ENCODE measurements around the gene RILP. TPM values are rescaled to one million over a fixed set of nuclear protein-coding genes. Genes with fewer than 3 reads are reported as not detected.

RILP gene
- total and polyA plus RNA-seq, 4 donors: 7.0 to 19.4 (median 14.2) TPM

DNA sequence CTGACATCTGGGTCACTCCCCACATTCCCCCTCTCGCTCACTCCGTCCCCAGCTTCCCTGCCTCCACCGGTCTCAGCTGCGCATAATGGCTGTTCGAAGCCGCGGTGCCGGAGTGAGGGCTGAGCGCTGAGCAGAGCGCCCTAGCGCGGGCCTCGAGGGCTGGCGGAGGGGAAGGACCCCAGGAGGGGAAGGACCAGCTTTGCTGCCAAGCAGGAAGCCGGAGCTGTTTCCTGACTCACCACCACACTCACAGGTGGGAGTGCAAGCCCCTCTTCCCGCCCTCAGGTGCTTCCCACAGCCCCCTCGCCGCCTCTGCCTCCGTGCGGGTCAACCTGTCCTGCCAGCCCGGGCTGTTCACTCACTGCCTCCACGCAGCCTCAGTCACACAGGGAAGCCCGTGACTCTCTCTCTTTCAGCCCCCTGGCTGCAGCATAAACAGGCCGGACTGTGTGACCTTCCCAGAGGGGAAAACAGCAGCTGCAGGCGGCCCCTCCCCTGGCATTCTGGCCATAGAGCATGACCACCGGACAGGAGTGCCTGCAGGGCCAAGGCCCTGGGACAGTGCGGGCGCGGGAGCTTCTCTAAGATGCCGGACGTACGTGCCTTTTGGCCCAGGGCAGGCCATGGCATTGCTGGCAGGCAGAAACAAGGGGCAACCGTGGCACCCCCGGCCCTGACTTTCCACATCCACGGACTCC, 44.7 kb downstream of the RILP start:
- no peak for ATAC-seq (ENCODE audit: low FRiP score)
- no peaks in the 10 kb centered on the region for H3K4me1 ChIP-seq (ENCODE audit: control insufficient read depth in 1 of 2, insufficient read depth in 2 of 2, low read length in 2 of 2)
- WGBS, 2 donors: 81% methylated on average over 35 of the region's 35 CpGs
- H3K27me3 ChIP-seq (ENCODE audit: control insufficient read depth in 1 of 2, insufficient read depth in 2 of 2, low read length in 1 of 2): no peaks in the 10 kb centered on the region
- no peaks in the 10 kb centered on the region for H3K36me3 ChIP-seq (ENCODE audit: control insufficient read depth in 1 of 2, insufficient read depth in 2 of 2, low read length in 1 of 2)
- intact Hi-C loops (cut with DNase I): no loop called here
- no peaks in the 10 kb centered on the region for H3K9me3 ChIP-seq (ENCODE audit: control insufficient read depth, low read length)
- no peak for DNase-seq
- no peak overlapping the region for H3K4me3 ChIP-seq (ENCODE audit: low read length in 2 of 2)
- H3K27ac ChIP-seq (ENCODE audit: low read depth in 1 of 2, low read length in 2 of 2): no peak overlapping the region

DNA sequence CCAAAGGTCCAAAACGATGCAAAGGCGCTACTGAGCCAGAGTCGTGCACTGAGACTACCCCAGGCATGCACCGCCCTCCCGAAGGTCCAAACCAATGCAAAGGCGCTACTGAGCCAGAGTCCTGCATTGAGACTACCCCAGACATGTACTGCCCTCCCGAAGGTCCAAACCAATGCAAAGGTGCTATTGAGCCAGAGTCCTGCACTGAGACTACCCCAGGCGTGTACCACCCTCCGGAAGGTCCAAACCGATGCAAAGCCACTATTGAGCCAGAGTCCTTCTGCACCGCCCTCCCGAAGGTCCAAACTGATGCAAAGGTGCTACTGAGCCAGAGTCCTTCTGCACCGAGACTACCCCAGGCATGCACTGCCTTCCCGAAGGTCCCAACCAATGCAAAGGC, 48.1 kb downstream of the RILP start:
- no peaks in the 10 kb centered on the region for H3K4me1 ChIP-seq (ENCODE audit: control insufficient read depth in 1 of 2, insufficient read depth in 2 of 2, low read length in 2 of 2)
- H3K9me3 ChIP-seq (ENCODE audit: control insufficient read depth, low read length): no peaks in the 10 kb centered on the region
- DNase-seq (no peak), ATAC-seq (ENCODE audit: low FRiP score) (no peak)
- H3K27ac ChIP-seq (ENCODE audit: low read depth in 1 of 2, low read length in 2 of 2): no peak overlapping the region
- intact Hi-C loops (cut with DNase I): no loop called here
- H3K36me3 ChIP-seq (ENCODE audit: control insufficient read depth in 1 of 2, insufficient read depth in 2 of 2, low read length in 1 of 2): no peaks in the 10 kb centered on the region
- WGBS, 2 donors: 98% methylated on average over 14 of the region's 14 CpGs
- no peaks in the 10 kb centered on the region for H3K27me3 ChIP-seq (ENCODE audit: control insufficient read depth in 1 of 2, insufficient read depth in 2 of 2, low read length in 1 of 2)
- H3K4me3 ChIP-seq (ENCODE audit: low read length in 2 of 2): no peak overlapping the region

DNA sequence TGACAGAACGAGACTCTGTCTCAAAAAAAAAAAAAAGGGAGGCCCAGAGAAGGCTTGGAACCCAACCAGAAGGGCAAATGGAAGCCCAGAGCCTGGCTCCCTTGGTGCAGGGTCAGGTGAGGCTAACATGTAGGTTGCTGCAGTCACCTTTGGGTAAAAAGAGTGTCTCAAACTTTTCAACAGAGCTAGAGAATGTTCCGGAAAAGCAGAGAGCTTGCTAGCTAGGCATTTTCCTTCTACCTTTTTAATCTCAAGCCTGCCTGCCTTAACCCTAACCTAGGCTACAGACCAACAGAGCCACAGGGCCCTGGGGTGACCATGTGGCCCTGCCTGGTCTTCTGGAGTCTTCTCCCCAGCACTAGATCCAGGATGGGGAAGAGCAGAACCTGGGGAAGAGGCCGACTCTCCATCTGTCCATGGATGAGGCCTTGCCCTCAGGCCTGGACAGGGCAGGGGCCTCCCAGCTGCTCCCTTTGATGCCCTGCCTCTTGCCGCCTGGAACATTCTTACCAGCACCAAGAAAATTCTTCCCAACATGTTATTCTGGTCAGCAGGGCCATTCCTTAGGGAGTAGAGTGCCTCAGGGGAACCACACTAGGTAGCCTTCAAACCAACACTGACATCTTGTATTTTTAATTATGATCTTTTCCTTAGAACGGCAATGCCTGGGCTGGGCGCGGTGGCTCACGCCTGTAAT, 51.1 kb downstream of the RILP start:
- H3K9me3 ChIP-seq (ENCODE audit: control insufficient read depth, low read length): no peaks in the 10 kb centered on the region
- 87 to 88% methylated on average over 8 of the region's 8 CpGs for WGBS, 2 donors
- H3K4me1 ChIP-seq (ENCODE audit: control insufficient read depth in 1 of 2, insufficient read depth in 2 of 2, low read length in 2 of 2): no peaks in the 10 kb centered on the region
- no peak overlapping the region for H3K4me3 ChIP-seq (ENCODE audit: low read length in 2 of 2)
- DNase-seq (no peak), ATAC-seq (ENCODE audit: low FRiP score) (no peak)
- H3K36me3 ChIP-seq (ENCODE audit: control insufficient read depth in 1 of 2, insufficient read depth in 2 of 2, low read length in 1 of 2): no peaks in the 10 kb centered on the region
- no peak overlapping the region for H3K27ac ChIP-seq (ENCODE audit: low read depth in 1 of 2, low read length in 2 of 2)
- H3K27me3 ChIP-seq (ENCODE audit: control insufficient read depth in 1 of 2, insufficient read depth in 2 of 2, low read length in 1 of 2): no peaks in the 10 kb centered on the region
- intact Hi-C loops (cut with DNase I): no loop called here

DNA sequence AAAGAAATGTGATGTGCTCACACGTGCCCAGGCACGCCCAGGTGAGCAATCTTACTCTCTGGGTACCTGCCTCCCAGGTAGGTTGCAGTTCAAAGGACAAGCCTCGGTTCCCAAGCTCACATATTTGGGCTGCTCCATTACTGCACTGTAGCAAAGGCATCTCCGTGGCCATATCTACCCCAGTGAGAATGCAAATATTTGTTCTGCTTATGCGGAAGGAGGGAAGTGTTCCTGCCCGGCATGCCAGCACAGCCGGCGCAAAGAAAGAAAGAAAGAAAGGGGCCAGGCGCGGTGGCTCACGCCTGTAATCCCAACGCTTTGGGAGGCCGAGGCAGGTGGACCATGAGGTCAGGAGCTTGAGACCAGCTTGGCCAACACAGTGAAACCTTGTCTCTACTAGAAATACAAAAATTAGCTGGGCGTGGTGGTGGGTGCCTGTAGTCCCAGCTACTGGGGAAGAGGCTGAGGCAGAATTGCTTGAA, 51.8 kb downstream of the RILP start:
- no peak for ATAC-seq (ENCODE audit: low FRiP score)
- Histone ChIP-seq H3K36me3 (ENCODE audit: control insufficient read depth in 1 of 2, insufficient read depth in 2 of 2, low read length in 1 of 2) (no peaks in the 10 kb centered on the region), H3K4me3 (ENCODE audit: low read length in 2 of 2) (no peak overlapping the region), H3K4me1 (ENCODE audit: control insufficient read depth in 1 of 2, insufficient read depth in 2 of 2, low read length in 2 of 2) (no peaks in the 10 kb centered on the region), H3K27me3 (ENCODE audit: control insufficient read depth in 1 of 2, insufficient read depth in 2 of 2, low read length in 1 of 2) (no peaks in the 10 kb centered on the region), H3K27ac (ENCODE audit: low read depth in 1 of 2, low read length in 2 of 2) (no peak overlapping the region), H3K9me3 (ENCODE audit: control insufficient read depth, low read length) (no peaks in the 10 kb centered on the region)
- no peak for DNase-seq
- intact Hi-C loops (cut with DNase I): no loop called here
- 89 to 90% methylated on average over 14 of the region's 14 CpGs for WGBS, 2 donors

Other genes starting within 250 kb of the RILP start
- gene YWHAE, start 249.6 kb downstream of the RILP start, total RNA-seq: 100 to 1,000 TPM; 277 to 285 TPM
- 100 to 1,000 TPM; 174 to 220 TPM for gene YWHAE, start 249.6 kb downstream of the RILP start, polyA plus RNA-seq
- 10 to 100 TPM; 55.3 to 63.8 TPM for gene CRK, start 193.6 kb downstream of the RILP start, total RNA-seq
- gene CRK, start 193.6 kb downstream of the RILP start, polyA plus RNA-seq: 10 to 100 TPM; 33.5 to 40.9 TPM
- 100 to 1,000 TPM; 273 to 354 TPM for gene MYO1C, start 157.2 kb downstream of the RILP start, total RNA-seq
- 100 to 1,000 TPM in 1 of 2 donors, 10 to 100 TPM in 1; 62.6 to 130 TPM for gene MYO1C, start 157.2 kb downstream of the RILP start, polyA plus RNA-seq
- gene INPP5K, start 133.3 kb downstream of the RILP start, total RNA-seq: 10 to 100 TPM; 35.7 to 40.7 TPM
- 10 to 100 TPM; 13.5 to 51.3 TPM for gene INPP5K, start 133.3 kb downstream of the RILP start, polyA plus RNA-seq
- gene PITPNA, start 87.1 kb downstream of the RILP start, total RNA-seq: 10 to 100 TPM; 56.5 to 59.8 TPM
- gene PITPNA, start 87.1 kb downstream of the RILP start, polyA plus RNA-seq: 10 to 100 TPM; 27.2 to 32.2 TPM
- gene SLC43A2, start 21.0 kb downstream of the RILP start, total RNA-seq: 10 to 100 TPM; 11.1 to 25.0 TPM
- 1 to 10 TPM; 2.1 to 8.1 TPM for gene SLC43A2, start 21.0 kb downstream of the RILP start, polyA plus RNA-seq
- gene SCARF1, start 4.1 kb downstream of the RILP start, total RNA-seq: 10 to 100 TPM; 13.8 to 31.6 TPM
- 1 to 10 TPM in 1 of 2 donors, under 1 TPM in 1; 0.63 to 5.4 TPM for gene SCARF1, start 4.1 kb downstream of the RILP start, polyA plus RNA-seq
- 100 to 1,000 TPM; 183 to 235 TPM for gene PRPF8, start 35.0 kb upstream of the RILP start, total RNA-seq
- gene PRPF8, start 35.0 kb upstream of the RILP start, polyA plus RNA-seq: 10 to 100 TPM; 14.7 to 88.9 TPM
- 1 to 10 TPM; 9.5 to 10.0 TPM for gene TLCD2, start 60.5 kb upstream of the RILP start, total RNA-seq
- gene TLCD2, start 60.5 kb upstream of the RILP start, polyA plus RNA-seq: 1 to 10 TPM; 2.7 to 3.5 TPM
- 10 to 100 TPM; 16.1 to 27.3 TPM for gene WDR81, start 74.8 kb upstream of the RILP start, total RNA-seq
- 10 to 100 TPM in 1 of 2 donors, 1 to 10 TPM in 1; 3.0 to 13.1 TPM for gene WDR81, start 74.8 kb upstream of the RILP start, polyA plus RNA-seq
- 10 to 100 TPM; 14.9 to 15.1 TPM for gene SERPINF2, start 93.0 kb upstream of the RILP start, total RNA-seq
- 1 to 10 TPM in 1 of 2 donors, under 1 TPM in 1; 0.13 to 1.0 TPM for gene SERPINF2, start 93.0 kb upstream of the RILP start, polyA plus RNA-seq
- 100 to 1,000 TPM; 378 to 941 TPM for gene SERPINF1, start 112.2 kb upstream of the RILP start, total RNA-seq
- 10 to 100 TPM in 1 of 2 donors, 1 to 10 TPM in 1; 5.3 to 48.1 TPM for gene SERPINF1, start 112.2 kb upstream of the RILP start, polyA plus RNA-seq
- gene SMYD4, start 180.0 kb upstream of the RILP start, total RNA-seq: 10 to 100 TPM; 15.0 to 19.2 TPM
- 1 to 10 TPM; 2.4 to 9.5 TPM for gene SMYD4, start 180.0 kb upstream of the RILP start, polyA plus RNA-seq
- gene RPA1, start 180.1 kb upstream of the RILP start, total RNA-seq: 10 to 100 TPM; 65.0 to 75.0 TPM
- gene RPA1, start 180.1 kb upstream of the RILP start, polyA plus RNA-seq: 10 to 100 TPM; 17.2 to 23.8 TPM

All from aorta (tissue), 5 donors.